GM21367 (cell line): ENCODE results near the gene ST3GAL4.
"Not testable (repeated sequence)": the region's sequence is repeated elsewhere in the genome, so short reads cannot be mapped to it uniquely, and the experiment has no call there.

ENCODE experiments used
- ATAC-seq: cut with Tn5 transposase; IDR thresholded peaks from one replicate; pipeline ENCODE4 v1.9.1; 2021; ENCODE audit not compliant: unreplicated experiment

The ST3GAL4 gene

GRCh38 chr11:126362879-126363655, 7.6 kb downstream of the ST3GAL4 start:
- no peak for ATAC-seq

- no peak for ATAC-seq
Observed at GRCh38 chr11:126363706-126364248, 8.3 kb downstream of the ST3GAL4 start.

GRCh38 chr11:126364735-126365134, 9.2 kb downstream of the ST3GAL4 start:
- not testable (repeated sequence) for ATAC-seq

- not testable (repeated sequence) for ATAC-seq
Observed at GRCh38 chr11:126365508-126365907, 10.0 kb downstream of the ST3GAL4 start.

GRCh38 chr11:126366064-126366822, 10.8 kb downstream of the ST3GAL4 start:
- no peak for ATAC-seq

- not testable (repeated sequence) for ATAC-seq
Observed at GRCh38 chr11:126366823-126367654, 11.6 kb downstream of the ST3GAL4 start.

- not testable (repeated sequence) for ATAC-seq
Observed at GRCh38 chr11:126367806-126368205, 12.3 kb downstream of the ST3GAL4 start.

- not testable (repeated sequence) for ATAC-seq
Observed at GRCh38 chr11:126368336-126369119, 13.0 kb downstream of the ST3GAL4 start.

GRCh38 chr11:126370016-126370415, 14.5 kb downstream of the ST3GAL4 start:
- ATAC-seq: no peak

- ATAC-seq: no peak
Observed at GRCh38 chr11:126371595-126371994, 16.1 kb downstream of the ST3GAL4 start.

GRCh38 chr11:126373389-126374066, 18.0 kb downstream of the ST3GAL4 start:
- ATAC-seq: not testable (repeated sequence)

GRCh38 chr11:126374562-126375300, 19.2 kb downstream of the ST3GAL4 start:
- not testable (repeated sequence) for ATAC-seq

GRCh38 chr11:126375726-126376125, 20.2 kb downstream of the ST3GAL4 start:
- ATAC-seq: no peak

- ATAC-seq: no peak
Observed at GRCh38 chr11:126378763-126379162, 23.3 kb downstream of the ST3GAL4 start.

- no peak for ATAC-seq
Observed at GRCh38 chr11:126380909-126381308, 25.4 kb downstream of the ST3GAL4 start.

- ATAC-seq: not testable (repeated sequence)
Observed at GRCh38 chr11:126381960-126382359, 26.5 kb downstream of the ST3GAL4 start.

- ATAC-seq: not testable (repeated sequence)
Observed at GRCh38 chr11:126382641-126383040, 27.2 kb downstream of the ST3GAL4 start.

- ATAC-seq: no peak
Observed at GRCh38 chr11:126383339-126384335, 28.2 kb downstream of the ST3GAL4 start.
